AG09319 (cell line): ENCODE data around the gene ZNF217.
A peak's percentile ranks its signal among the peaks of the same experiment; 100 is the strongest.
"Not testable (repeated sequence)": the region's sequence is repeated elsewhere in the genome, so short reads cannot be mapped to it uniquely, and the experiment has no call there.

Experiments
- DNase-seq: peaks from one replicate; pipeline ENCODE4 v3.0.0-alpha.2; 2010; ENCODE audit warnings: low read depth; ENCODE audit errors: extremely low read depth
- CTCF ChIP-seq: IDR thresholded peaks from 2 replicates; pipeline ENCODE4 v1.5.1; 2011; ENCODE audit warnings: low read depth, mild to moderate bottlenecking, inconsistent platforms, low read length, moderate library complexity

Gene ZNF217

GRCh38 chr20:53555081-53555480, 38.6 kb downstream of the ZNF217 start:
- DNase-seq: no peak
- no peak for TF ChIP-seq CTCF

GRCh38 chr20:53552572-53552893, 41.1 kb downstream of the ZNF217 start:
- DNase-seq: not testable (repeated sequence)

GRCh38 chr20:53551719-53552571, 41.7 kb downstream of the ZNF217 start:
- DNase-seq: not testable (repeated sequence)

GRCh38 chr20:53550280-53551187, 43.1 kb downstream of the ZNF217 start:
- DNase-seq: no peak
- TF ChIP-seq CTCF: no peak

GRCh38 chr20:53547664-53548239, 45.9 kb downstream of the ZNF217 start:
- TF ChIP-seq CTCF: peak; percentile 87
- DNase-seq: peak; percentile 49

GRCh38 chr20:53539516-53539915, 54.1 kb downstream of the ZNF217 start:
- no peak for DNase-seq
- TF ChIP-seq CTCF: no peak

- not testable (repeated sequence) for DNase-seq
Observed at GRCh38 chr20:53536382-53536781, 57.3 kb downstream of the ZNF217 start.

GRCh38 chr20:53535878-53536277, 57.8 kb downstream of the ZNF217 start:
- no peak for DNase-seq
- no peak for TF ChIP-seq CTCF
